Stimulated activated CD8-positive, alpha-beta memory T cell treated with anti-CD3 and anti-CD28 coated beads, Interleukin-7, amount 100 ng/mL, for 48 hours (primary cell): ENCODE data around the gene HIVEP3.

Source experiments
- DNase-seq, 2 donors: peaks; one replicate each; pipeline ENCODE4 v3.0.0-alpha.2; 2020; ENCODE audit warnings: low read depth in 1 of 2; ENCODE audit errors: extremely low read depth in 1 of 2

Gene HIVEP3

GRCh38 chr1:41894808-41895483 is 23.8 kb downstream of the HIVEP3 start:
- no peak for DNase-seq

GRCh38 chr1:41894101-41894807 is 24.5 kb downstream of the HIVEP3 start:
- DNase-seq: no peak

- DNase-seq: no peak
These were observed 26.4 kb downstream of the HIVEP3 start for GRCh38 chr1:41892301-41892781.

- peak in 1 of 2 donors; percentile 25 for DNase-seq
These were observed 27.4 kb downstream of the HIVEP3 start for GRCh38 chr1:41891199-41891896.

- no peak for DNase-seq
These were observed 27.9 kb downstream of the HIVEP3 start for GRCh38 chr1:41890825-41891198.

GRCh38 chr1:41889506-41890414 is 29.0 kb downstream of the HIVEP3 start:
- DNase-seq: no peak

GRCh38 chr1:41888756-41889155 is 30.0 kb downstream of the HIVEP3 start:
- DNase-seq: no peak

- no peak for DNase-seq
These were observed 31.4 kb downstream of the HIVEP3 start for GRCh38 chr1:41887365-41887764.

- no peak for DNase-seq
These were observed 34.2 kb downstream of the HIVEP3 start for GRCh38 chr1:41884256-41885230.

- no peak for DNase-seq
These were observed 35.2 kb downstream of the HIVEP3 start for GRCh38 chr1:41883507-41883906.

- DNase-seq: no peak
These were observed 36.2 kb downstream of the HIVEP3 start for GRCh38 chr1:41882486-41882885.

- no peak for DNase-seq
These were observed 36.6 kb downstream of the HIVEP3 start for GRCh38 chr1:41882068-41882477.

GRCh38 chr1:41880950-41881885 is 37.5 kb downstream of the HIVEP3 start:
- no peak for DNase-seq

GRCh38 chr1:41880261-41880660 is 38.5 kb downstream of the HIVEP3 start:
- DNase-seq: no peak

- DNase-seq: no peak
These were observed 39.1 kb downstream of the HIVEP3 start for GRCh38 chr1:41879617-41880016.

- no peak for DNase-seq
These were observed 39.8 kb downstream of the HIVEP3 start for GRCh38 chr1:41878911-41879310.

GRCh38 chr1:41878495-41878894 is 40.2 kb downstream of the HIVEP3 start:
- DNase-seq: no peak
